ENCODE measurements around the gene PCSK2.

GRCh38 chr20:17446171-17446570 is 219.3 kb downstream of the PCSK2 start:
- TF ChIP-seq, protein P1, sequence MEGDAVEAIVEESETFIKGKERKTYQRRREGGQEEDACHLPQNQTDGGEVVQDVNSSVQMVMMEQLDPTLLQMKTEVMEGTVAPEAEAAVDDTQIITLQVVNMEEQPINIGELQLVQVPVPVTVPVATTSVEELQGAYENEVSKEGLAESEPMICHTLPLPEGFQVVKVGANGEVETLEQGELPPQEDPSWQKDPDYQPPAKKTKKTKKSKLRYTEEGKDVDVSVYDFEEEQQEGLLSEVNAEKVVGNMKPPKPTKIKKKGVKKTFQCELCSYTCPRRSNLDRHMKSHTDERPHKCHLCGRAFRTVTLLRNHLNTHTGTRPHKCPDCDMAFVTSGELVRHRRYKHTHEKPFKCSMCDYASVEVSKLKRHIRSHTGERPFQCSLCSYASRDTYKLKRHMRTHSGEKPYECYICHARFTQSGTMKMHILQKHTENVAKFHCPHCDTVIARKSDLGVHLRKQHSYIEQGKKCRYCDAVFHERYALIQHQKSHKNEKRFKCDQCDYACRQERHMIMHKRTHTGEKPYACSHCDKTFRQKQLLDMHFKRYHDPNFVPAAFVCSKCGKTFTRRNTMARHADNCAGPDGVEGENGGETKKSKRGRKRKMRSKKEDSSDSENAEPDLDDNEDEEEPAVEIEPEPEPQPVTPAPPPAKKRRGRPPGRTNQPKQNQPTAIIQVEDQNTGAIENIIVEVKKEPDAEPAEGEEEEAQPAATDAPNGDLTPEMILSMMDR (IDR thresholded peaks at IDR 0.05), result no peak
- TF ChIP-seq POLR2A (IDR thresholded peaks at IDR 0.05), result no peak
